DMS153 treated with DMSO at 0.1 percent for 48 hours (cell line): ENCODE results near the gene FBN2.
"Not testable (repeated sequence)": the region's sequence is repeated elsewhere in the genome, so short reads cannot be mapped to it uniquely, and the experiment has no call there.

Experiments
- DNase-seq: peaks from one replicate; lab custom pipeline; 2025; ENCODE audit not compliant: unreplicated experiment; lab: John Stamatoyannopoulos, UW

The FBN2 gene

DNA sequence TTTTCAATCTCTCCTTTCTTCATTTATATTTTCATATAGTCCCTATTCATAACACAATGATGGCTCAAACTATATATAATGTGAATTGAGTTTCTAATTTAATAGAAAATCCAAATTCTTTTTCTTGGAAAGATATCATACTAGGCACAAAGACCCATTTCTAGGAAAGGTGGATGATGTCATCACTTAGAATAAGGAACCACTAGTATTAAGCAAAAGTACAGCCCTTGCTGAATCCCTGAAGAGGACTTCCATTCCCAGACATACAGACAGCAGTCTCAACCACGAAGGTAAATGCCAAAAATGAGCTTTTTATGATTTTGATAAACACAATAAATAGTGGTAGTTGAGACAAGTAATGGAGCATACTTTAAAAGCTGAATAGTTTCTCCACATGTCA, 210.0 kb downstream of the FBN2 start:
- no peak for DNase-seq

DNA sequence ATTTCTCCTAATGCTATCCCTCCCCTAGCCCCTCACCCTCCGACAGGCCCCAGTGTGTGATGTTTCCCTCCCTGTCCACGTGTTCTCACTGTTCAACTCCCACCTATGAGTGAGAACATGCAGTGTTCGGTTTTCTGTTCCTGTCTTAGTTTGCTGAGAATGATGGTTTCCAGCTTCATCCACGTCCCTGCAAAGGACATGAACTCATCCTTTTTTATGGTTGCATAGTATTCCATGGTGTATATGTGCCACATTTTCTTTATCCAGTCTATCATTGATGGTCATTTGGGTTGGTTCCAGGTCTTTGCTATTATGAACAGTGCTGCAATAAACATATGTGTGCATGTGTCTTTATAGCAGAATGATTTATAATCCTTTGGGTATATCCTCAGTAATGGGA, 216.6 kb downstream of the FBN2 start:
- not testable (repeated sequence) for DNase-seq

DNA sequence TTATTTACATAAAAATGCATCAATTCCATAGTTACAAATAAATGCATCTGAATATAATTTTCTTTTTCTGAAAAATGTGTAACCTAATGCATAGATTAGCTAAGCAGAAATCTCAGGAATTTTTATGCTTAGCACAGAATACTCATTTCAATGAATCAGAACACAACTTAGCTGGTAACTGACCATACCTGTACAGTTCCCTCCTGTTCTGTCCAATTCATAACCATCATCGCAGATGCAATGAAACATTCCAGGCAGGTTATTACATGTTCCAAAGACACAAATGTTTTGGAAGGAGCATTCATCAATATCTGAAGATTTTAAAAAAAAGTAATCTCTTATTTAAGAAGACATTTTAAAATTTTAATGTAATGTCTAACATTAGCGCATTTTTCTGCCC, 219.4 kb downstream of the FBN2 start:
- DNase-seq: no peak

DNA sequence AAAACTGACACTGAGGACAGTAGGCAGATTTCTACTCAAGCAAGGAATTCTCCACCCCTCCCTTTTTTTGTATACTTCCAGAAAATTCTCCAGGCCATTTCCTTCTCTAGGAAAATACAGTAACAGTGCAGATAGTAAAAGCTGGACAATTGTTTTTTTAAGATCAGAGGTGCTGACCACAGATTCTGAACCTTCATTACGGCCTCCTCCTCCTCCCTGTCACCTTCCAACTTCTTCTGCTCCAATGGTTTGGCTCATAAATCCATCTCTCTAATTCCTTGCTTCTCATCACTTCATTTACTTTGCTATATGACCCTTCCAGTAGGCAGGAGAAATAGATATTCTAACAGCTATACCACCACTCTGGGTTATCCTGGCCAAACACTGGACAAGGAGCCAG, 220.6 kb downstream of the FBN2 start:
- no peak for DNase-seq

DNA sequence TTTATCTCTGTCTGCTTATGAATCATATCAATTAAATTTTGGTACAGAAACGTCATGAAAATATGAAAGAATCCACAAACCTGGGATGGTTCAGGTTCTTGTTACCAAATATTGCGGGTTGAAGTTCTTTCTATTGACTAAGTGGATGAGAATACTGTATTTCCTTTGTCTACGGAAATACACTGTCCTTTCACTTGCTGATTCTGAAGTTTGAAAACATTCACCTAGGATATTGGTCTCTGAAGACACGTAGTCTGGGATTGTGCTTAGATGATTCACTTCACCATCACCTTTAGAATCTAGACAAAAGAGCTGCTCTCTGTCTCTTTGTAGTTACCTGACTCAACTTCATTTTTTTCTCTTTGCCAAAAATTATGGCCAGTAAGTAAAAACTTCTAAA, 222.4 kb downstream of the FBN2 start:
- no peak for DNase-seq

DNA sequence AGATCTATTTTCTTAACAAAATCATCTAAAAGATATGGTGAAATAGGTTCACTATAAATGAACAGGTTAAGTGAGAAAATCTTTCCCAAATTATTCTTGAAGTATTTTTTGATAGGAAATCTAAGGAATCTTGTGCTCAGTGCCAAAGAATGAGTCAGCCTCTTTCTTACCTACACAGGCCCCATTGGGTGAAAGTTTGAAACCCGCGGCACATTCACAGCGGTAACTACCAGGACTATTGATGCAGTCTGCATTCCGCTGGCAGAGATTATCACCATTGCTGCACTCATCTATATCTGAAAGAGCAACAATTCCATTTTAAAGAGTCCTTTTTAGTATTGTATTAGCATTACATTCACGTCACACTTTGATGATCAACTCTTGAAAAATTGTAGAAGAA, 232.7 kb downstream of the FBN2 start:
- DNase-seq: no peak

- no peak for DNase-seq
Measured at GRCh38 chr5:128304791-128305190, 233.3 kb downstream of the FBN2 start.

GRCh38 chr5:128304088-128304487, 234.0 kb downstream of the FBN2 start:
- no peak for DNase-seq

GRCh38 chr5:128303593-128303992, 234.5 kb downstream of the FBN2 start:
- no peak for DNase-seq

- no peak for DNase-seq
Measured at GRCh38 chr5:128300181-128300580, 237.9 kb downstream of the FBN2 start.

DNA sequence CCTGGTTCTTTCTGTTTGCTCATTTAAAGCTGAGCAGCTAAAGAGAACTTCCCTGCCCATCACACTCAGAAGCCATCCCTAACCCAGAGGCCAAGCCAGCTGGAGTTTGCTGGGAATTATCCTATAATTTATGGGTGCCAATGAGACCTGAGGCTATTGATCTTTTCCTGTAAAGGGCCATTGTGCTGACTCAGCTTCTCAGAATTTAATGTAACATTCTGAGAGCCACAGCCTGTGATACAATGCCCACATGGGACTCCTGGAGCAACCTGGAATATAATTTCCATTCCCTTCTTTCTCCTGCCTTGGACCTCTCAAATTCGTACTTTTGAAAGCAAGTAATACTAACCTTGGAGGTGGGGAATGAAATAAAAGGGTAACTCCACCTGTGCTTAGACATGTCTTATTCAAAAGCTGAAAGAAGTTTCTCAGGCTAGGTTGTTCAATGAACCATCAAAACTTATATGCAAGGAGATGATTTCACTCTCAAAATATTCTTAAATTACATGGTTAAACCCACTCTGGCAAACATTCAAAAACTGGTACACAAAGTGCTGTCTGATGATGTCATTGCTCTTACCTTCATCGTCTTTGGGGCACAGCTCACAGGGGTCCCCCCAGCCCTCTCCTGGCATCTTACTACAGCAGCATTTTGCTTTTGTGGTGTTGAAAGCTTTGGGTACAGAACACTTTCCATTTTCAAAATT, 247.7 kb downstream of the FBN2 start:
- no peak for DNase-seq

DNA sequence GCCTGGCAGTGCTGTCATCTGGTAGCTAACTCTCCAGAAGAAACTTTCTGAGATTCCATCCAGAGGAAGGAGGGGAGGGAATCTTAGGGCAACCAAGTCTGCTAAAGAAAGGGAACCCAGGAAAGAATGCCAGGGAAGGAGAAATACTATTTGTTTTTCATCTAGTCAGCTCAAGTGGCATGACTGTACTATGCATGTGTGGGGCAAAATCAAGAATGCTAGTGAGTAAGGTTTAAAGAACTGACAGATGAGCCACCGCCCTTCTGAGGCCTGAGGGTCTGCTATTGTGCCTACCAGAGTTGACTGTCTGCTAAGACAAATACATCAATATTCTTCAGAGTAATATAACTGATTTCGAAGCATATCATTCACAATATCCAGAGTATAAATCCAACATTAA, 250.3 kb downstream of the FBN2 start:
- DNase-seq: no peak

DNA sequence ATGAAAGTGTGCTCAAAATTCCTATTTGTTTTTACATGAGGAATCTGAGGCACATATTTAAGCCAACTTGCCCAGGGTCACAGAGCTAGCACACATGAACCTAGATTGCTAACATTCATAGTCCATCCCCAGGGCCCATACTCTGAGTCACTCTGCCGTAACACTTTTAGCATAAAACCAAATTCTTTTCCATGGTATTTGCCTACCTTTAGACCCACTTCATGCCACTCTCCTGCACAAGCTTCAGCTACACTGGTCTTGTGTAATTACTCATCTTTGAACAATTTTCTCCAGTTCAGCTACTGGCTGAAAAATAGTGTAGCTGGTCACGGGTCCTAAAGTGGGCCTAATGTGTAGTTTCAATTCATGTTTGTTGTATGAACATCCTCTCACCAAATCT, 253.8 kb downstream of the FBN2 start:
- DNase-seq: no peak

GRCh38 chr5:128279345-128279744, 258.7 kb downstream of the FBN2 start:
- no peak for DNase-seq

DNA sequence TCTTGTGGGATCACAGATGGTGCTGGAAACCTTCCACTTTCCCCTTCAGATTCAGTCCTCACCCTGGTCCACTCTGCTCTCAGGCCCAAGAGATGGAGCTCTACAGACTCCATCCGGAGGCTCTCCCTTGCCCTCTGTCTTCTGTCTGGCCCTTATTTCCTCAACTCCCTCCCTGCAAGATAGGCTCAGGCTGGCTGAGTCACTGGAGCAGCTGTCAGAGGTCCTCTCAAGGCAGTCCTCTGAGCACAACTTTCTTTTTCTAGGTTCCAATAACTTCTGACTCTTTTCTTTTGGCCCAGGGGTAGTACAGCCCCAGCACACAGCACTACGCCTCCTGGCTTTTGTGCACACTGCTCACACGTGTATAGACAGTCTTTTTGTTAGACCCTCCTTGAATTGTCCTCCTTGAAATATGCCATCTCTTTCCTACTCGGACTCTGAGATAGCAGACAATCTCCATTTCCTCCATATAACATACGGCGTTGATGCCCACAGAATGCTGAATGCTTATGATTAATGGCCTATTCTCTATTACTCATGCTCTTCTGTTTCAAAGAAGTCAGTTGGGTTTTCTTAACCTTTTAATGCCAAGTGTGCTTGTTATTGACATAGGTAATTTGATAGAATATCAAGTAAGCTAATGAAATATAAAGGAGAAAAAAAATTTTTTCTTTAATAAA, 261.4 kb downstream of the FBN2 start:
- no peak for DNase-seq

GRCh38 chr5:128274441-128274840, 263.6 kb downstream of the FBN2 start:
- no peak for DNase-seq

DNA sequence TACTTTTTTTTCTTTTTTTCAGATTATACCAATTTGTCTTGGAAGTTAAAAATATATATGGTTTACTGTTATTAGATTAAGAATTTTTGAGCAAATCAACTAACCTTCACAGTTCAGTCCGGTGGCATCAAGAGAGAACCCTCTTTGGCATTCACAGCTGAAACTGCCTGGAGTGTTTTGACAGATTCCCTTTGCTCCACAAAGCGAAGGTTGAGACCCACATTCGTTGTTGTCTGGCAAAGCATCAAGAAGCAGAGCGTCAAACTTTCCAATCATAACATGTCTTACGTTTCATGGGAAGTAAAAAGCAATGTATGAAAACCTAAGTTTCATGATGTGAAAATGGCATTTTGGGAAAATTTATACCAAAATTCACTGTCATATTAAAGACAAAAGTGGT, 264.3 kb downstream of the FBN2 start:
- no peak for DNase-seq

GRCh38 chr5:128271859-128272464, 266.1 kb downstream of the FBN2 start:
- no peak for DNase-seq

DNA sequence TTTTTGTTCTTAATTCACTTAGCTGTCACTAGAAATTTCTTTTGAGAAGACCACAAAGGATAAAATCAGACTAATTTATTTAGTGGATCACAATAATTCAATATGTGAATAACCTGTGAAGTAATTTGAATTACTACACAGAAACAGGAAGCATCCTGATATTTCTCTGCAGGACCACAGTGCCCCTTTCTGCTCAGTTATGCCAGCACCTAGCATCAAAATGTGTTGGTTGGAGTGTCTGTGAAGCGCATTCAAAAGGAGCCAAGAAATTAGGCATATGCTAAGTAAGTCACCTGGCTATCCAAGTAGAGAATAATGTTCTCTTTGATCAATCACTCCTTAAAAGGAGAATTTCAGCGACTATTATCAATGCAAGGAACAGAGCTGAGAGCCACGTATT, 267.0 kb downstream of the FBN2 start:
- DNase-seq: no peak

- DNase-seq: no peak
Measured at GRCh38 chr5:128264564-128265360, 273.3 kb downstream of the FBN2 start.

DNA sequence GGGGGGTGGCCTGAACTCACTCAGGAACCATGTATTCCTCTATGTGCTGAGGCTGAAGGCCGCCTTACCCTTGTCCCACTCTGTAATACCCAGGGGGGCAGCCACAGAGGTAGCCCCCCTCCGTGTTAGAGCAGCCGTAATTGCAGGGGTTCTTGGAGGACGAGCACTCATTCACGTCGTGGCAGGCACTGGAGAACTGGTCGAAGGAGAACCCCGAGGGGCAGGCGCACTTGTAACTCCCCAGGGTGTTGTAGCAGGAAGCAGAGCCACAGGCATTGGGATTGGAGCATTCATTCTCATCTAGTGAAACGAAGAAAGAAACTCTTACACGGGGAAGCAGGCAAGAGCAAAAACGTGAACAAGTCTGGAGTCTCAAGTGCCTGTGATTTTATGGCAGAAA, 274.7 kb downstream of the FBN2 start:
- DNase-seq: no peak

- no peak for DNase-seq
Measured at GRCh38 chr5:128262911-128263310, 275.1 kb downstream of the FBN2 start.
